Germinal center (tissue), 1 donor: ENCODE results near the gene GSDME.
A peak's percentile ranks its signal among the peaks of the same experiment; 100 is the strongest.

Source experiments
- DNase-seq: peaks from one replicate; pipeline ENCODE4 v3.0.0; 2012; ENCODE audit warnings: mixed read lengths, low spot score

GSDME gene

DNA sequence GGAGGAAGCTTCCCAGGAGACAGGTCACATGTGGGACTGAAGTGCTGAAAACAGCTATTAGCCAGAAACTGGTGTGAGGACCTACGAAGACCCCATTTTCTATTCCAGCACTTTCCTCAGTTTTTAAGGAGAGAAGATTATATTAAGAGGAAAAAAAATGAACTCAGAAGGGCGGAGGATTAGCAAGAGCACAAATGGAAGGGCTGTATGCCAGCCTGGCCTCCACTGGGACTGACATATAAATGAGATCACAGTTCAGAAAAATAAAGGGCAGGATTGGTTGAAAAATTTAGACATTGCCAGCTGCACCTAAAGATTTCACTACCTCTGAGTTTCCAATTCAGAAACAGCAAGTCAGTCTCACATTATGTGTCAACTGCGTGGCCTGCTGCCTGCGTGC, 53.0 kb downstream of the GSDME start:
- DNase-seq, result no peak

DNA sequence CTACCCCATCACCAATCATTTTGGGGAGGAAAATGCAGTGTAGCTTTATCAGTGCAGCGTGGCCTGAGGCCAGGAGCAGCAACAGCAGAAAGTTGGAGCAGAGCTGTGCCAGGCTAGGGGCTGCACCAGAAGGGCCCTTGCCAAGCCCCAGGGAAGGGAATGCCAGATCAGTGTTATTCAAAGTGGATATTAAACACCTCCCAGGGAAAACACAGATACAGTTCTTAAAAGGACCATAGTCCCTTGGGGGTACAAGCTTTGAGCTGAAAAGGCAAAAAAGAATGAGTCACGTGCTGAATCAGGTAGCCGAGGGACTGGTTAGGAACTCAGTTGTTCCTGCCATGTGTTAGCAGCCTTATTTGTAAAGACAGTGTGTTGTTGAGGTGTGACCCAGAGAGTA, 54.0 kb downstream of the GSDME start:
- no peak for DNase-seq

DNA sequence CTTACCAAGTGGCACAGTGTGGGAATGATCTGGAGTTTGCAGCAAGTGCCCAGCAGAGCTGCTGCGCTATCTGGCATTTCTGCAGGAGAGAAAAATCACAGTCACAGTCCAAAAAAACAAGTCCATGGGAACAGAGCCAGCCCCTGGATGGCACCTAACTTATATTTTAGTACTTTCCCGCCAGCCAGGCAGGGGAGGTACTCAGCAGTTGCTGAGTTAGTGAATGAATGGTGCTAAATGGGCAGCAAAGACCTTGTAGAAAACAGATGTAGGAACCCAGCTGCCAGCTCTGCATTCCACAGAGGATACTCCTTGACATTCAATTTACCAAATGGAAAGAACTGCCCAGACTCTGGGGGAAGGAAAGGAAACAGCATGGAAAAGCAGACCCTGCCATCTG, 54.5 kb downstream of the GSDME start:
- DNase-seq, result no peak

DNA sequence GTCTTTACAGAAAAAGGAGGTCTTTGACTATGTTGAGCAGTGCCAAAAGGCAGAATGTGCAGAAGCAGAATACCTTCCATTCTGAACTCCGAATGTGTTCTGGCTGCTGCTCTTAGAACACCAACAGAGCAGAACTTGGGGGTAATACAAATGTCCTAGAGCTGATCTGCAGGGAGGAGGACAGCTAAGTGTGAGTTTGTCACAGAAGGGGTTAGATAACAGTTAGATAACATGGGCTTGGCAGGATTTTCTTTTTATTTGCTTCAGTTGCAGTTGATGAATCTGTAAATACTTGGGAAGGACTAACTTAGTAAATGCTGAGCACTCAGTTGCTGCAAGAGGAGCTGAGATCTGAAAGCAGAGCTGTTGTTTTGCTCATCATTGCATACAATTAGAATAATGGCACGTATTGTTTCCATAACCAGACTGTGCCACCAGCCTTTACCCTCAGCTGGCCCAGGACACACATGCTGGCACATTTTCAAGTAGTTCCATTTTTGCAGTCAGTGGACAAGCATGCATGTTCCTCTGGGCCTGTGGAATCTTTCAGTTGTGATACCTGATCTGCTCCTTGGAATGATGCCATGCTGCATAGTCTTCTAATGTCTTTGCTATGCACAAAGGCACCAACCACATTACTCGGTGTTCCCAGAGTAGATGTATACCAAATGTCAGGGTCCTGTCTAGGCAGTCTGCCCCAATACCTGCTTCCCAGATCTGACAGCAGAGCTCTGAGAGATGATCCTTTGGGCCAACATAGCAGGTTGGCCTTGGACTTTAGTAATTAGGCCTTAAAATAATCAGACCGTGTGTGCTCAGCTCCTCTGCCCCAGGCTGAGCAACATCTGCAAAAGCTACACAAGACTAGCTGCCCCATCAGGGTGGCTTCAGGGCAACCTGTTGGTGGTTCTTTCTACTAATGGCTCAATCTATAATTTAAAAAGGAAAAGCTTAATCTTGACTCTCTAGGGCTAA, 55.7 kb downstream of the GSDME start:
- no peak for DNase-seq

DNA sequence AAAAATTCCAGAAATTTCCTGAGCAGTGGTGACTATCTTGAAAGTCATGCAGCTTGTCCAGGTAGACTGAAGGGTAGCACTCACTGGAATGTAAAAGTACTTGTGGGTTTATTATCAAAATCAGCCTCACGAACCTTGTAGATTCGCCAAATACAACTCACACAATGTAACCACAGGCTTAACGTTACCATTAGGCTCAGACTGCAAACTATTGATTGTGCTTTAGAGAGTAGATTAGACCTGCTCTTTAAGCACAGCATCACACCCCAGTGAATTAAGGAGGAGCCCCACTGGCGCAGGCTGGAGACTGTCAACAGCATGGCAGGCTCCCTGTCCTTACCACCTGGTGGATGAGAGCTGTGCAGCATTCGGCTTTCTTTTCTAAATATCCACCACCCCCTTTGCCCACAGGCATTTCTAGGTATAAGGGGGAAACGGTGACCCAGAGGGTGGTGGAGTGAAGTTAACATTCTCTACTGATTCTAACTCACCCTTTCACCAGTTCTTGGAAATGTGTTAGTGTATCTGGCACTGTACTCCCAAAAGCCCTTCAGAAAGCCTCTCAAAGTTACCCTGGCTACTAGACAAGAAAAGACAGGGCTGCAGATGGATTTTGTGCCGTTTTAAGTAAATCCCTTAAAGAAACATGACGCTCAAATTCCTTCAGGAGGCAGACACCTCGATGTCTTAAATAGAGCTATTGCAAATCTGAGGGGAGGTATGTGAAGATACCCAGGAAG, 56.6 kb downstream of the GSDME start:
- DNase-seq, result no peak

DNA sequence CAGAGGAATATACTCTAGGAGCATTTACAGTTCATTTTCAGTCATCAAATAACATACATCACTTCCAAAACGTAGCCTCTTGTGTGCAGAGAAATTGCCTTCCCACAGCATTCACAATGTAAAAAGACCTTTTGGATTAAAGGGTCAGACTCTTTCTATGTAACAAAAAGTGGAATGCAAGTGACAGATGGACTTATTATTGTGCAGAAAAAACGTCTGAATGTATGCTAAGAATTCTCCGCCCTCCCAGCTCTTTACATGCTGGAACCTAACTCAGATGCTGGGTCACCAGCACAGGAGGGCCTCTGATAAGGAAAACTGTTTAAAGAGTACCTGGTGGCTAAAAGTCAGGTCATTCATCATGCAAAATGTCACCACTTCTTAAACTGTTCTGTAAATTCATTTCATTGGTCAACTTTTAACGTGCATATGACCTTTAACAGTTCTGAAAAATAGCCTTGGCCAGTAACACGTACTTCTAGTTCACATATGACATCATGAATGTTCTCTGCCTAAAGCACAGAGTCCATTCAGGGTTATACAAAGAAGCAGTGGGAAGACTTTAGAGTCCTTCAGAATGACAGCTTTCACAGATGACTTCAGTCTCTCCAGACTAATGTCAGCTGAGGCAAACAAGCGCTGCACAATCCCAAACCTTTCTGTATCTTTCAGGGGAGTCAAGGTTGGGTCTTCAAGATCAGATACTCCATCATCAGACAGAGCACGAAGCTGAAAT, 58.6 kb downstream of the GSDME start:
- no peak for DNase-seq

DNA sequence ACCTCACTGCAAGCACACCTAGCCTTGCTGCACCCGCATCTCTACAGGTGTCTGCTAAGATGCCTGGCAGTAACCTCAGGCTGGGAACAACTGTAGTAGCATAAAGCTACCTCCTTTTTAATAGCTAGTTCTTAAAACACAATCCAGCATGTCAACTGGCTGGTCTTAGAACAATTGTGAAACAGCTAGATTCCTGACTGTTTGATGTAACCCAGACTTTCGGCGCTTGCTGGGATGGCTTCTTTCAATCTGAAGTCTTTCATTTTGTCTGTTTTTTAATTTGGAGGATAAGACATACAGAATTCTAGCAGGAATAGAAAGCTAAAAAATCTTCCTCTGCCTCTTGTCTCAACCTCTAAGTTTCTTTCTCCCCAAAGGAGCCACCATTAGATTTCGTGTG, 59.8 kb downstream of the GSDME start:
- no peak for DNase-seq

DNA sequence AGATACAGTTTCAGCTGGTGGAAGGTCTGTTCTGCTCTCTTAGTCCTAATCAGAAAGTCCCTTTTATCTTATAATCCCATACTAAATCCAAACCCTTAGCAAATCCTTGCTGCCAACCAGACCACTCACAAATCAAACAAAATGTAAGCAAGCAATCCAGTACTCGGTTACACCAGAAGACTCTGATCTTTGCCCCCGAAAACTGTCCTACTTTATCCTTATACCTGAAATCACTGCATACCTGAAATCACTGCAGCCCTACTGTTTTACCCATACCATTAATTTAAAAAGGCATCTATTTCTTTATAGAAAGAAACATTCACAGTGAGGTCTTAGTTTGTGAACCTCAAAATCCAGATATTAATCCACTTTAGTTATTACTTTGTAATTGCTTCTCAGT, 64.7 kb downstream of the GSDME start:
- no peak for DNase-seq

DNA sequence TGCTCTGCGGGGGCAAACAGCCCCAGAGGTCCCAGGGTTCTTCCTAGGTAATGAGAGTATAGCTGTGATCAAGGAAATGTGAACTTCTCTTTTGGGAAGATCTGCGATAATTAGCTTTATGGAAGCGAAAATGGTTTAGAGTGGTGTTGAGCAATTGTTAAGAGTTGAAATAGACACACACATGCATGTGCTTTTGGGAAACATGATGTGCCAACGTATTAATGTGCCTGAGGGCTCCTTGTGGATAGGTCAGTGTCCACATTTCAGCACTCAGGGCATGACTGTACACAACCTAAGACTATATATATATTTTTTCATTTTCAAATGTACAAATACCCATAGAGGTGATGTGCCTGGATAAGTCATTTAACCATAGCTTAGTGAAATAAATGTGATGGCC, 67.0 kb downstream of the GSDME start:
- DNase-seq, result no peak

DNA sequence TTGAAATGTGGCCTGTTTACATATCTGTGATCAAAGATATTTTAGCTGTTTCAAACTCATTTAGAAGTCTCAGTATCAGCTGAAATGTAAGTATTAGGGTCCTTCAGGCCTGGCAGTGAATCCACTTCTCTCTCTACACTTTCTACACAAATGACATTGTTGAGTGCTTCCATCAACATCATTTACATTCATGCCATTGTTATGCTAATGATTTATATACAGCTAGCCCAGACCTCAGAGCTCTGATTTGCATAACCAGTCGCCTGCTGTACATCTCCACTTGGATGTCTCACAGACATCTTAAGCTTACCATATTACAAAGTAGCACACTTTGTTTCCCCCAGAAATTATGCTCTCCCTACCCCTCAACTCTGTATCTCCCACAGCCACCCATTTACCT, 71.6 kb downstream of the GSDME start:
- no peak for DNase-seq

DNA sequence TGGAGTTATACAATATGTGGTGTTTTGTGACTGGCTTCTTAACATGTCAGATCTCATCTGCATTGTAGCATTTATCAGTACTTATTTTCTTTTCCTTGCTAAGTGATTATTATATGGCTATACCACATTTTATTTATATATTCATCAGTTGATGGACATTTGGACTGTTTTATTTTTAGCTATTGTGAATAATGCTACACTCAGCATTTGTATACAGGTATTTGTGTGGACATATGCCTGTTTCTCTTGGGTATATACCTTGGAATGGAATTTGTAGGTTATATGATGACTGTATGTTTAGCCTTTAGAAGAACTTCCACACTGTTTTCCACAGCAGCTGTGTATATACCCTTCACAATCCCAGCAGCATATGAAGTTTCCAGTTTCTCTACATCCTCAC, 86.5 kb downstream of the GSDME start:
- no peak for DNase-seq

DNA sequence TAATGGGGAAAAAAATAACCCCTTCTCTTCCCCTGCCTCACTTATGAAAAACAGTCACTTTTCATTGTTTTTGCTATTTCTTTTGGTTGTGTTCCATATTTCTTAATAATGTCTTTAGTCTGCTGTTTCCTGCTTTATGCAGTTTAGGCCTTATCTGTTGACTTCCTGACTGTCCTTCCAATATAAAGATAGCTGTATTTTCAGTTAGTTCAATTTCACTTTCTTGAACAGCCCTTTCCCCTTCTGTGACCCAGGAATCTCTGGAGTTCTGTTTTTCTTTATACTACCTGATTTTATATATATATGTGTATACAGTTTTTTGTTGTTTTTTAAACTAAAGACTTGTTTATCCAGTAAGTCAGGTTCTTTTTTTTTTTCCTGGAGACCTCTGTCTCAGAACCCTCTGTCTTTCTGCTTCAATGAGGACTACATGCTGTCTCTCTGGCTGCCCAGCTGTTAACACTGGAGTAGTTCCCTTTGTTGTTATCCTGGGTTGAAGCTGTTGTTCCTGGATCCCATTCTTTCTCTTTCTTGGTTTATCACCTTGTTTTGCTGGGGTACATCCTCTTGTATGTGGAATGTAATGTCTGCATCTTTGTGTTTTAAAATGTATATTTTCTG, 87.2 kb downstream of the GSDME start:
- DNase-seq, result no peak

DNA sequence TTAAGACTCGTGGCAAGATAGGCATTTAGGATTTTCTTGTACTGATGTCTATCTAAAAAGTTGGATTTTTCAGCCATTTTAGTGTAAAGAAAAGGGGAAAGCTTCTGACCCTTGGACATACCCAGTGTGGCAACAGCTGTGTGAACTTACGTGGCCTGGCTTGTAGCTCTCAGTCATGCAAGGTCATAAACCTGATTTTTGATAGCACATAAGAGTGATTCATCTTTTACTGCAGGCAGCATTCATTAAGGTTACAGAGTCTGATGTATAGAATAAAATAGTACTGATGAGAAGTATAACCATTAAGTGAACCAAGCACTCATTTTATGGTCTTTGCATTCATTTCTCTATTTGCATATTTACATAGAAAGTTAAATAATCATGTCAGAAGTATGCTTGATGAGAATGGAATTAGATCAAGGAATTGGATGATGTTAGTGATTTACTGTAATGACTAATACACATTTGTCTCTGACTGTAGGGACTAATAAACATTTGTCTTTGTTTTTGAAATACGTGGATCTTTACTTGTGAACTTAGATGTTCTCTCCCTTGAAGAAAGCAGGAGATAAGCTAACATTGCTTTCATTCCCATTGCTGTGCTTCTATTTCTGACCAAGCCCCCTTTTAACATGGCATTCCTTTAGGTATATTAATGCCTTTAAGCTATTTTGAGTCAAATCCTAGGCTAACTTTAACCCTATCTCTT, 88.2 kb downstream of the GSDME start:
- no peak for DNase-seq

DNA sequence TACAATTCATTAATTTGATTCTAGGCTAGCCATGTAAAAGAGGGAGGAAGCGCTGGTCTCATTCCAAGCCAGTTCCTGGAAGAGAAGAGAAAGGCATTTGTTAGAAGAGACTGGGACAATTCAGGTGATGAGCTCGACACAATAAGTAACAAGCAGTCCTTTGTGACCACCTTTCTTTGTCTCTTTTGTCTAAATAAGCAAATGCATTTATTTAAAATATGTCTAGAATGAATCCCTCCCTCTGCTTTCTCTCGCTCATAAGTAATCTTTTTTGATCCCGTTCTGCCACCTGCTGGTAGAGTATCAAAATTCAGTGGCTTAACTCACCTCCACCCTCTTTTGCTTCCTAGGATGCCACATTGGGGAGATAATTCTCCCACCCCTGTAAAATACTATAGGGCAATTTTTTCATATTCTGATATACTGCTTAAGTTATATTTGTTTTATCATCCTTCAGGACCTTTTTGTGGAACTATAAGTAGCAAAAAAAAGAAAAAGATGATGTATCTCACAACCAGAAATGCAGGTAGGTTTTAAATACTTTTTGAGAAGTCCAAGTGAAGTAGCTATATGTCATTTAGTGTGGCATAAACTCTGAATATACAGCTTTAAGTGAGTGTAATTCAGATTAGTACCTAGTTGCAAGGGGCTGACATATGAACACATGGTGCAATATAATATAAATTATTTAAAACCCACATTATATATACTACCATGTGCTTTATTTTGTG, 91.5 kb downstream of the GSDME start:
- peak; percentile 38 for DNase-seq

DNA sequence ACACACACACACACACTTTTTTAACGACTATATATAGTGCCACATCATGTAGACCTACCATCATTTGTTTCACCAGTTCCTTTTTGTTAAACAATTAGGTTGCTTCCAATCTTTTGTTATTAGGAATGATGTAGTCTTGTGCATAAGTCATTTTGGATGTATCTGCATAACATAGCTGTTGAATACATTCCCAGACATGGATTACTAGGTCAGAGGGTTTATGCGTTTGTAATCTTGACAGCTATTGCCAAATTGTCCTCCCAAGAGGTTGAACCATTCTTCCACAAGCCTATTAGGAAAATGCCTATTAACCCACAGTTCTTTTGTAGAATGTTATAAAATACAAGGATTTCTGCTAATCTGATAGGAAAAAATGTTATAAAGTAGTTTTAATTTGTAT, 96.7 kb downstream of the GSDME start:
- no peak for DNase-seq

DNA sequence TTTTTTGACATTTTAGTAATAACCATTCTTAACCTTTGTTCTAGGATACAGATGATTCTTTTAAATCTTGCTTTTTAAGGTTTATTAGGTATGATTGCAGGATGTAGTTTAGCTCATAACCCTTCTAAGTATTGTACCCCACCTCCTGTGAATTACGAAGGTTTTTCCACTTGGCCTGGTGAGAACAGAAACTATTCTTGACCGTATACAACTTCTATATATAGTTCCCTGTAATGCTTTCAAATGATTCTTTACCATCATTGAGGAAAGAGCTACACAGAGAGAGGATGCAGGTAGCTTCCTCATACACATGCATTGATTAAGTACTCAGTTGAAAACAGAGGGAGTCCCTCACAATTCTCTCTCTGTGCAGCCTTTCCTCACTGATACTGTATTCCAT, 97.8 kb downstream of the GSDME start:
- DNase-seq, result no peak

DNA sequence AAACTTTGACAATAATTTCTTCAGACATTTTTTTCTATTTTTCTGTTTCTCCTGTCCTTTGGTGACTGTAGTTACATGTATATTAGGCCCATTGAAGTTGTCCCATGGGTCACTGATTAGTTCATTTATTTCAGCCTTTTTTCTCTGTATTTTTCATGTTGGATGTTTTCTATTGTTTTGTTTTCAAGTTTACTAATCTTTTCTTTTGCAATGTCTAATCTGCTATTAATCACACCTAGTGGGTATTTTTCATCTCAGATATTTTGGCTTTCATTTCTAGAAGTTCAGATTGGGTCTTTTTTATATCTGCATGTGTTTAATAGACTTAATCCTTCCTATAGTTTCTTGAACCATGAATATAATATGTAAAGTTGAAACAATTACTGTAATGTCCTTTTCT, 99.3 kb downstream of the GSDME start:
- no peak for DNase-seq

DNA sequence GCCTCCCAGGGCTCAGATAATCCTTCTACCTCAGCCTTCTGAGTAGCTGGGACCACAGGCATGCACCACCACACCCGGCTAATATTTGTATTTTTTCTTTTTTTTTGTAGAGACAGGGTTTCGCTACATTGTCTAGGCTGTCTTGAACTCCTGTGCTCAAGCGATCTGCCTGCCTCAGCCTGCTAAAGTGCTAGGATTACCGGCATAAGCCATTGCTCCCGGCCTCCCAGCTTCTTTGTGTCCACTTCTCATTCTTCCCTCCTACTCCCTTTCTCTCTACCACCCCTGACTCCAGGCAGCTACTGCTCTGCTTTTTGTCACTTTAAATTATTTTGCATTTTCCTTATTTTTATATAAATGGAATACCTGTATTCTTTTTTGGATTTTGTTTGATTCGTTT, 100.7 kb downstream of the GSDME start:
- DNase-seq, result no peak

DNA sequence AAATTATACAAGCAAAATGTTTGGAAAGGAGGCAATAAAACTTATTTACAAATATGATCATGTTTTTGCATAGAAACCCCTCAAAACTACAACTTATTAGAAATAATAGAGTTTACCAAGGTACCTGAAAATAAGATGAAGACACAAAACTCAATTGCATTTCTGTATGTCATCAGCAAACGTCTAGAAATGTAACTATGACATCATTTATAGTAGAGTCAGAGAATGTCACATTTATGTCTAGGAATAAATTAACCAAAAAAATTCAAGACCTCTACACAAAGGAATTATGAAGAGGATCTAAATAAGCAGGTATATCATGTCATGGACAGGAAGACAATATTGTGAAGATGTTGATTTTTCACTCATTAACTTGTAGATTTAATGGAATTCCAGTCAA, 103.0 kb downstream of the GSDME start:
- no peak for DNase-seq

DNA sequence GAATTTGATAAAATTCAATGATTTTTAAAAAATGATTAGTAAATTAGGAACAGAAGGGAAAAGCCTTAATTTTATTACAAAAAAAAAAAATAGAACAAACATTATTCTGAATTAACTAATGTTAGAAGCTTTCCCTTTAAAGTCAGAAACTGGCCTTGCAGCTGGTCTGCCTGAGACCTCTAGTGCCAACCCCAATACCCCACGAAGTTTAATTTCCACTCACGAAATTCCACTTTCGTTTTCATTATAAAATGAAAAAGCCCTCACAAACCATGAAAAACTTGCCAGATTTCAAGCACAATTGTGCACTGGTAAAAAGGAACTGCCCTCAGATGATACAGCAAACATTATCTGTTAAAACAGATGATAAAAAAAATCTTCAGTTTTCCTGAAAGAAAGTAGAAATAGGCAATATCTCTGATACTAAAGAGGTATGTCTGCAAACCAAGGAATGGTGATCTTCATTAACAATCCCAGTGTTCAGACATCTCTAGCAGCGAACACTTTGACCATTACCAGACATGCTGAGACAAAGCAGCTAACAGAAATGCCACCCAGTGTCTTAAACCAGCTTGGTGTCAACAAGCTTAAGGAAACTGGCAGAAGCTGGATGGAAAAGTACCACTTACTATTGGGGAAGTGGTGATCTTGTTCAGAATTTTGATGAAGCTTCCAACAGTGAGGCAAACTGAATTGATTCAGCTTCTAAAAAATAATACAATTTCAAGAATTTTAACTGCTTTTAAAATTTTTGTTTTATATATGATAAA, 103.8 kb downstream of the GSDME start:
- DNase-seq, result no peak
